ENCODE data around the gene LRRC49.
"Not testable (repeated sequence)": the region's sequence is repeated elsewhere in the genome, so short reads cannot be mapped to it uniquely, and the experiment has no call there.

The LRRC49 gene

GRCh38 chr15:70917955-70918354 is 25.3 kb downstream of the LRRC49 start:
- no peak for DNase-seq (ENCODE audit: low read depth in 1 of 2, low spot score in 1 of 2)
- in situ Hi-C loops (cut with HindIII; ENCODE audit: low pct_unique_long_range_greater_than_20kb, low sequenced_read_pairs), result no loop called here
- TF ChIP-seq JUND (IDR thresholded peaks at IDR 0.05; ENCODE audit: low read depth), result no peak

- no peak for DNase-seq (ENCODE audit: low read depth in 1 of 2, low spot score in 1 of 2)
- in situ Hi-C loops (cut with HindIII; ENCODE audit: low pct_unique_long_range_greater_than_20kb, low sequenced_read_pairs), result no loop called here
- TF ChIP-seq JUND (IDR thresholded peaks at IDR 0.05; ENCODE audit: low read depth), result no peak
Observed at GRCh38 chr15:70920981-70921696, 28.5 kb downstream of the LRRC49 start.

GRCh38 chr15:70922119-70922518 is 29.5 kb downstream of the LRRC49 start:
- no peak for TF ChIP-seq JUND (IDR thresholded peaks at IDR 0.05; ENCODE audit: low read depth)
- DNase-seq (ENCODE audit: low read depth in 1 of 2, low spot score in 1 of 2), result no peak
- in situ Hi-C loops (cut with HindIII; ENCODE audit: low pct_unique_long_range_greater_than_20kb, low sequenced_read_pairs), result no loop called here

- in situ Hi-C loops (cut with HindIII; ENCODE audit: low pct_unique_long_range_greater_than_20kb, low sequenced_read_pairs), result no loop called here
- DNase-seq (ENCODE audit: low read depth in 1 of 2, low spot score in 1 of 2), result no peak
- no peak for TF ChIP-seq JUND (IDR thresholded peaks at IDR 0.05; ENCODE audit: low read depth)
Observed at GRCh38 chr15:70923311-70924080, 30.9 kb downstream of the LRRC49 start.

- in situ Hi-C loops (cut with HindIII; ENCODE audit: low pct_unique_long_range_greater_than_20kb, low sequenced_read_pairs); DNase-seq (ENCODE audit: low read depth in 1 of 2, low spot score in 1 of 2): not testable (repeated sequence)
Observed at GRCh38 chr15:70926914-70927313, 34.3 kb downstream of the LRRC49 start.

GRCh38 chr15:70931821-70932220 is 39.2 kb downstream of the LRRC49 start:
- in situ Hi-C loops (cut with HindIII; ENCODE audit: low pct_unique_long_range_greater_than_20kb, low sequenced_read_pairs), result no loop called here
- TF ChIP-seq JUND (IDR thresholded peaks at IDR 0.05; ENCODE audit: low read depth), result no peak
- DNase-seq (ENCODE audit: low read depth in 1 of 2, low spot score in 1 of 2), result no peak

GRCh38 chr15:70932397-70932796 is 39.8 kb downstream of the LRRC49 start:
- in situ Hi-C loops (cut with HindIII; ENCODE audit: low pct_unique_long_range_greater_than_20kb, low sequenced_read_pairs), result no loop called here
- DNase-seq (ENCODE audit: low read depth in 1 of 2, low spot score in 1 of 2), result no peak
- no peak for TF ChIP-seq JUND (IDR thresholded peaks at IDR 0.05; ENCODE audit: low read depth)

- in situ Hi-C loops (cut with HindIII; ENCODE audit: low pct_unique_long_range_greater_than_20kb, low sequenced_read_pairs), result no loop called here
- no peak for DNase-seq (ENCODE audit: low read depth in 1 of 2, low spot score in 1 of 2)
Observed at GRCh38 chr15:70933411-70933810, 40.8 kb downstream of the LRRC49 start.

GRCh38 chr15:70935631-70936030 is 43.0 kb downstream of the LRRC49 start:
- no peak for DNase-seq (ENCODE audit: low read depth in 1 of 2, low spot score in 1 of 2)
- TF ChIP-seq JUND (IDR thresholded peaks at IDR 0.05; ENCODE audit: low read depth), result no peak
- in situ Hi-C loops (cut with HindIII; ENCODE audit: low pct_unique_long_range_greater_than_20kb, low sequenced_read_pairs), result no loop called here

More at GRCh38 chr15:70933411-70933810, 40.8 kb downstream of the LRRC49 start:
- no peak for TF ChIP-seq JUND (IDR thresholded peaks at IDR 0.05; ENCODE audit: low read depth)

- DNase-seq (ENCODE audit: low read depth in 1 of 2, low spot score in 1 of 2), result peak in 1 of 2 experiments; percentile 10
- in situ Hi-C loops (cut with HindIII; ENCODE audit: low pct_unique_long_range_greater_than_20kb, low sequenced_read_pairs), result no loop called here
- no peak for TF ChIP-seq JUND (IDR thresholded peaks at IDR 0.05; ENCODE audit: low read depth)
Observed at GRCh38 chr15:70936326-70936725, 43.7 kb downstream of the LRRC49 start.

- DNase-seq (ENCODE audit: low read depth in 1 of 2, low spot score in 1 of 2); in situ Hi-C loops (cut with HindIII; ENCODE audit: low pct_unique_long_range_greater_than_20kb, low sequenced_read_pairs): not testable (repeated sequence)
Observed at GRCh38 chr15:70943285-70943684, 50.7 kb downstream of the LRRC49 start.

- no peak for TF ChIP-seq JUND (IDR thresholded peaks at IDR 0.05; ENCODE audit: low read depth)
- DNase-seq (ENCODE audit: low read depth in 1 of 2, low spot score in 1 of 2), result no peak
- in situ Hi-C loops (cut with HindIII; ENCODE audit: low pct_unique_long_range_greater_than_20kb, low sequenced_read_pairs), result no loop called here
Observed at GRCh38 chr15:70947351-70948335, 55.0 kb downstream of the LRRC49 start.
